ENCODE measurements around the gene ESR1.

DNA sequence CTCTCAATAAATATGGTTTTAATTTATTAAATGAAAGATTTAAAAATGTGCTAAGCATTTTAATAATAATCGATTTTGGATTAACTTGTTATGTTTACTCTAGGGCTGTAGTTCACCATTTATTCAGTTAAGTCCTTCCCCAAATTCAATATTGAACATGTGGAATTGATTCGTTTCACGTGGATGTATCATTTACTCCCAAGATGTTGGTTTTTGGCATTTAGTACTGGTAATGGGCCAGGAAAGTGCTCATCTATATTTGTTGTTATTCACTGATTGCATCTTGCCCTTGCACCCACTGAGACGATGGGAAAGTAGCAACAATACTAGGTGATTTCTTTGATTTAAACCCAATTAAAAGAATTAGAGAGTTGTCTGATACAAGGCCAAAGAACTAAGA is 97.1 kb downstream of the ESR1 start:
- no peak for TF ChIP-seq CTCF (IDR thresholded peaks at IDR 0.05)
- TF ChIP-seq POLR2A (IDR thresholded peaks at IDR 0.05), result no peak
